Adrenal gland (tissue), 5 donors: ENCODE measurements around the gene PWP1.

Experiments used
- POLR2A ChIP-seq, 2 donors: fragments of 450-650 bp; IDR thresholded peaks; one replicate each; pipeline ENCODE4 v1.6.1; 2017; ENCODE audit warnings: antibody characterized with exemption in 2 of 2, mild to moderate bottlenecking in 2 of 2, moderate library complexity in 1 of 2
- TF ChIP-seq, protein P1 (sequence below), 6 experiments: fragments of 450-650 bp in 4 of 6; fragments of 200-600 bp in 2 of 6; sonication (generic) in 1 of 6; IDR thresholded peaks; 1 replicate in 5 of 6; 2 replicates in 1 of 6; pipeline versions ENCODE4 v1.5.1 to v1.8.0; 2016 to 2021; ENCODE audit warnings: antibody characterized with exemption in 6 of 6, mild to moderate bottlenecking in 2 of 6, moderate library complexity in 1 of 6
- donor health status: DM: no; HTN: no; CAD: no.

DNA sequence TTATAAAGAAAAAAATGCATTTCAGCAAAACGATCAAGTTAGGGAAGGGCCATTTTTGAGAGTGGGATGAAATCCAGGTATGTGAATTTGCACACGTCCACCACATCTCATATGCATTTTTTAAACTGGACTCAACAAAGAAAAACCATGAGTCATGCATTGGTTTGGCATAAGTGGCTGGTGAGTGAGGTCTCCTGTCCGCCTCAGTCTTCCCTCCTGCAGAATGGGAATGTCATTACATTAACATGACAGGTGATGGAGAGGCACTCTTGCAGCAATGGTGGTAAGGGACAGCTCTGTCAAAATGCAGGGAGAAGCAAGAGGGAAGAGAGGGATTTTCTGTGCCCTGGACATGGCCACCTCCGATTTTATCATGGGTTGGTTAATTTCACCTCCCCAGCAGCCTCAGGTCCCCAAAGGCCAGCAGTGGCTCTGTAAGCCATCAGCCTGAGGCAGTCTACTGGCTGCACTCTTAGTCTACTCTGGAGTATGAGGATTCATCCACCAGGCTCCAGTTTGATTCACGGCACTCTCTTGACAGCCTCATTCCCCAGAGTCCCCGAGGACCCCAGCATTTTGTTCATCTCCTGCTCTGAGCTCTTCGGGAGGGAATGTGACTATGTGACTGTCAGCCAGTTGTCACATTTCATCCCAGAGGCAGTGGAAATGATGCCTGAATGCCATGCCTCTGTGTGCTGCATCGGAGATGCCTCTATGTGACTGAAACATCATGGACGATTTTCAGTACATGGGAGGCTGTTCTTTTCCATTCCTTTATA, 17.1 kb upstream of the PWP1 start:
- no peak for TF ChIP-seq POLR2A (IDR thresholded peaks at IDR 0.05)
- TF ChIP-seq, protein P1, sequence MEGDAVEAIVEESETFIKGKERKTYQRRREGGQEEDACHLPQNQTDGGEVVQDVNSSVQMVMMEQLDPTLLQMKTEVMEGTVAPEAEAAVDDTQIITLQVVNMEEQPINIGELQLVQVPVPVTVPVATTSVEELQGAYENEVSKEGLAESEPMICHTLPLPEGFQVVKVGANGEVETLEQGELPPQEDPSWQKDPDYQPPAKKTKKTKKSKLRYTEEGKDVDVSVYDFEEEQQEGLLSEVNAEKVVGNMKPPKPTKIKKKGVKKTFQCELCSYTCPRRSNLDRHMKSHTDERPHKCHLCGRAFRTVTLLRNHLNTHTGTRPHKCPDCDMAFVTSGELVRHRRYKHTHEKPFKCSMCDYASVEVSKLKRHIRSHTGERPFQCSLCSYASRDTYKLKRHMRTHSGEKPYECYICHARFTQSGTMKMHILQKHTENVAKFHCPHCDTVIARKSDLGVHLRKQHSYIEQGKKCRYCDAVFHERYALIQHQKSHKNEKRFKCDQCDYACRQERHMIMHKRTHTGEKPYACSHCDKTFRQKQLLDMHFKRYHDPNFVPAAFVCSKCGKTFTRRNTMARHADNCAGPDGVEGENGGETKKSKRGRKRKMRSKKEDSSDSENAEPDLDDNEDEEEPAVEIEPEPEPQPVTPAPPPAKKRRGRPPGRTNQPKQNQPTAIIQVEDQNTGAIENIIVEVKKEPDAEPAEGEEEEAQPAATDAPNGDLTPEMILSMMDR (IDR thresholded peaks at IDR 0.05), result no peak
